Left lung (tissue), 10 donors: ENCODE measurements around the gene BMPR1A. TPM values are rescaled to one million over a fixed set of nuclear protein-coding genes. Genes with fewer than 3 reads are reported as not detected.

Source experiments
- ATAC-seq: fragments of 200-7000 bp; cut with Tn5 transposase; one replicate; pipeline ENCODE4 v1.9.1; 2020; ENCODE audit warnings: moderate library complexity
- DNase-seq, 4 donors: peaks; one replicate each; pipeline ENCODE4 v3.0.0-alpha.2; 2013 to 2020
- H3K27ac ChIP-seq, 2 donors: fragments of 200-600 bp; sonication (generic) in 1 of 2; one replicate each; pipeline versions ENCODE4 v1.5.0 to v1.8.0; 2020 to 2021
- H3K27me3 ChIP-seq, 2 donors: fragments of 200-600 bp; sonication (generic) in 1 of 2; one replicate each; pipeline versions ENCODE4 v1.5.0 to v1.8.0; 2020 to 2021
- H3K36me3 ChIP-seq, 2 donors: fragments of 200-600 bp; sonication (generic) in 1 of 2; one replicate each; pipeline versions ENCODE4 v1.5.0 to v1.8.0; 2020 to 2021
- H3K4me1 ChIP-seq, 2 donors: fragments of 200-600 bp; one replicate each; pipeline ENCODE4 v1.8.0; 2021
- H3K4me3 ChIP-seq, 2 donors: fragments of 200-600 bp; sonication (generic) in 1 of 2; one replicate each; pipeline versions ENCODE4 v1.5.0 to v1.8.0; 2020 to 2021; ENCODE audit warnings: mild to moderate bottlenecking in 1 of 2
- H3K9me3 ChIP-seq, 2 donors: fragments of 200-600 bp; sonication (generic) in 1 of 2; one replicate each; pipeline versions ENCODE4 v1.5.0 to v1.8.0; 2020 to 2021
- CTCF ChIP-seq, 2 donors: fragments of 200-600 bp; sonication (generic) in 1 of 2; IDR thresholded peaks; one replicate each; pipeline versions ENCODE4 v1.5.0 to v1.8.0; 2021; ENCODE audit warnings: antibody characterized with exemption in 2 of 2
- intact Hi-C, 2 donors: fragments of 100-400 bp; cut with DNase I; formaldehyde crosslinking; loops; one replicate each; pipeline versions ENCODE4 v1.11.2 to v1.14.2; 2022
- polyA plus RNA-seq, 6 donors: library from polyadenylated mRNA; unstranded; fragments of 120-200 nt; gene quantifications; one replicate each; pipeline ENCODE4 v1.2.1, GENCODE V29; 2013; ENCODE audit not compliant: insufficient read length in 6 of 6
- total RNA-seq, 2 donors: library from RNA; stranded (reverse); fragmentation: NEBNext Ultra II Directional; extraction: Animal tissue kit (Norgen Biotek cat#: 25700); gene quantifications; one replicate each; pipeline ENCODE4 v1.2.1, GENCODE V29; 2021
- donor health status: DM: no; HTN: yes; CAD: no.
- donor health status: DM: no; HTN: no; CAD: no.

The BMPR1A gene
- total and polyA plus RNA-seq, 8 donors: 33.4 to 87.2 (median 72.9) TPM

GRCh38 chr10:86779220-86780017 is 23.0 kb downstream of the BMPR1A start:
- ATAC-seq (peak; percentile 37), DNase-seq (no peak)
- Histone ChIP-seq H3K27ac (peak overlapping the region in 1 of 2 donors; percentile 45), H3K4me1 (peaks cover 0 to 3% of the 10 kb centered on the region in 2 donors), H3K36me3 (no peaks in the 10 kb centered on the region), H3K4me3 (no peak overlapping the region), H3K27me3 (no peaks in the 10 kb centered on the region), H3K9me3 (no peaks in the 10 kb centered on the region)
- intact Hi-C loops: no loop called here
- TF ChIP-seq CTCF (IDR thresholded peaks at IDR 0.05): no peak

GRCh38 chr10:86782701-86783418 is 26.4 kb downstream of the BMPR1A start:
- H3K4me3 ChIP-seq: no peak overlapping the region
- ATAC-seq: no peak
- intact Hi-C loops: no loop called here
- H3K27ac ChIP-seq: peak overlapping the region in 1 of 2 donors; percentile 2
- no peaks in the 10 kb centered on the region for H3K27me3 ChIP-seq
- no peaks in the 10 kb centered on the region for H3K36me3 ChIP-seq
- H3K9me3 ChIP-seq: no peaks in the 10 kb centered on the region
- H3K4me1 ChIP-seq: no peaks in the 10 kb centered on the region
- DNase-seq: no peak
- no peak for TF ChIP-seq CTCF (IDR thresholded peaks at IDR 0.05)

GRCh38 chr10:86785037-86785436 is 28.6 kb downstream of the BMPR1A start:
- intact Hi-C loops: no loop called here
- TF ChIP-seq CTCF (IDR thresholded peaks at IDR 0.05): no peak
- no peak for DNase-seq
- no peaks in the 10 kb centered on the region for H3K9me3 ChIP-seq
- ATAC-seq: no peak
- no peaks in the 10 kb centered on the region for H3K4me1 ChIP-seq
- no peak overlapping the region for H3K27ac ChIP-seq
- no peak overlapping the region for H3K4me3 ChIP-seq
- no peaks in the 10 kb centered on the region for H3K27me3 ChIP-seq
- H3K36me3 ChIP-seq: no peaks in the 10 kb centered on the region

GRCh38 chr10:86785968-86786367 is 29.5 kb downstream of the BMPR1A start:
- ATAC-seq: peak; percentile 41
- no peaks in the 10 kb centered on the region for H3K4me1 ChIP-seq
- intact Hi-C loops: no loop called here
- no peaks in the 10 kb centered on the region for H3K36me3 ChIP-seq
- no peaks in the 10 kb centered on the region for H3K27me3 ChIP-seq
- H3K27ac ChIP-seq: no peak overlapping the region
- H3K4me3 ChIP-seq: no peak overlapping the region
- no peak for DNase-seq
- no peaks in the 10 kb centered on the region for H3K9me3 ChIP-seq
- TF ChIP-seq CTCF (IDR thresholded peaks at IDR 0.05): no peak

- ATAC-seq: peak; percentile 41
- Histone ChIP-seq H3K9me3 (no peaks in the 10 kb centered on the region), H3K36me3 (no peaks in the 10 kb centered on the region), H3K27ac (no peak overlapping the region), H3K27me3 (no peaks in the 10 kb centered on the region), H3K4me3 (no peak overlapping the region), H3K4me1 (no peaks in the 10 kb centered on the region)
- TF ChIP-seq CTCF (IDR thresholded peaks at IDR 0.05): no peak
- DNase-seq: no peak
- intact Hi-C loops: no loop called here
Observed at GRCh38 chr10:86786368-86786767, 29.9 kb downstream of the BMPR1A start.
